Measurements from ENCODE around the gene CABP4.

CABP4 gene

GRCh38 chr11:67492069-67492727, 37.0 kb downstream of the CABP4 start:
- no peak for DNase-seq (ENCODE audit: low read depth)

GRCh38 chr11:67492801-67493547, 37.8 kb downstream of the CABP4 start:
- H3K4me3 ChIP-seq (ENCODE audit: low read depth, low read length): no peak overlapping the region

More at GRCh38 chr11:67492069-67492727, 37.0 kb downstream of the CABP4 start:
- no peak overlapping the region for H3K4me3 ChIP-seq (ENCODE audit: low read depth, low read length)

GRCh38 chr11:67493548-67494370, 38.6 kb downstream of the CABP4 start:
- DNase-seq (ENCODE audit: low read depth): no peak

More at GRCh38 chr11:67492801-67493547, 37.8 kb downstream of the CABP4 start:
- no peak for DNase-seq (ENCODE audit: low read depth)

GRCh38 chr11:67494371-67495233, 39.4 kb downstream of the CABP4 start:
- DNase-seq (ENCODE audit: low read depth): no peak
- no peak overlapping the region for H3K4me3 ChIP-seq (ENCODE audit: low read depth, low read length)

More at GRCh38 chr11:67493548-67494370, 38.6 kb downstream of the CABP4 start:
- H3K4me3 ChIP-seq (ENCODE audit: low read depth, low read length): no peak overlapping the region

- no peak overlapping the region for H3K4me3 ChIP-seq (ENCODE audit: low read depth, low read length)
- DNase-seq (ENCODE audit: low read depth): no peak
Measured at GRCh38 chr11:67495234-67496005, 40.3 kb downstream of the CABP4 start.

DNA sequence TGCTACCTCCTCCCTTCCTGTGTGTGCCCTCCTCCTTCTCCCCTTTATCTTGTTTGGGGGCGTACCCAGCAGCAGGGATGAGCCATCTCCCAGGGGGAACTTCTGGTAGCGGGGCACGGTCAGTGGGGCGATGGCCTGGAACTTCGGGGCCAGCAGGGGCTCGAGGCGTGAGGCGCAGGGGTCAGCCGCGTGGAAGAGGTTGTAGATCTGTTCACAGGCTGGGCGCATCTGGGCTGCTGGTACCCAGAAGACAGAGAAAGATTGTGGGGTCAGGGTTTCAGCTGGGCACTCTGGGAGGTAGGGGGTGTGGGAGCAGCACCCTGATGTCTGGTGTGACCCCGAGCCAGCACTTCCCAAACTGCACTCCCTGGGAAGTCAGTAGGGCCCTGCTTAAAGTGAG, 41.0 kb downstream of the CABP4 start:
- DNase-seq (ENCODE audit: low read depth): no peak
- no peak overlapping the region for H3K4me3 ChIP-seq (ENCODE audit: low read depth, low read length)

DNA sequence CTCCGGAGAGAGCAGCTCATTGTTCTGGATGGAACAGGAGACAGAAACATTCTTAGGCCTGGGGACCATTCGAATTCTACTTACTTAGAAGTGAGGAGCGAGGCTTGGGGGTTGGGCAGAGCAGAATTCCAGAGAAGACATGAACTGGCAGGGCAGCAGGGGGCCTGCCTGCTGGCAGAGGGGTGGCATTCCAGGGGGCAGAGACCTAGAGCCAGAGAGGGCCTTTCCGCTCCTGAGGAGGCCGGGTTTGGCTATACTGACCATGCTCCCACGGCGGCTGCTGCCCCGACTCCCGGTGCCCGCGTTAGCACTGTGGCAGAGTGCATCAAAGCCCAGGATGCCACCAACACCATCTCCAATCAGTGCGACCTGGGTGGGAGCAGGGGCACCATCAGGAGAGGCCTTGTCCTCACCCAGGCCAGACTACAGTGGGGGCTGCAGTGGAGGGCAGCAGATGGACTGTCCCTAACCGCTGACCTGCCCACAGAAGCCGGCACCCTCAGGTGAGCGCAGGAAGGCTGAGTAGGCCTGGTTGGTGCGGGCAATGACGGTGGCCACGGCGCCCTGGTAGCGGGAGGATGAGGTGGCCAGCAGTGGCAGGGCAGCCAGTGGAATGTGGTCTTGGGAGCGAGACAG, 42.6 kb downstream of the CABP4 start:
- no peak for DNase-seq (ENCODE audit: low read depth)
- H3K4me3 ChIP-seq (ENCODE audit: low read depth, low read length): no peak overlapping the region

- no peak for DNase-seq (ENCODE audit: low read depth)
- no peak overlapping the region for H3K4me3 ChIP-seq (ENCODE audit: low read depth, low read length)
Measured at GRCh38 chr11:67498544-67498972, 43.4 kb downstream of the CABP4 start.

DNA sequence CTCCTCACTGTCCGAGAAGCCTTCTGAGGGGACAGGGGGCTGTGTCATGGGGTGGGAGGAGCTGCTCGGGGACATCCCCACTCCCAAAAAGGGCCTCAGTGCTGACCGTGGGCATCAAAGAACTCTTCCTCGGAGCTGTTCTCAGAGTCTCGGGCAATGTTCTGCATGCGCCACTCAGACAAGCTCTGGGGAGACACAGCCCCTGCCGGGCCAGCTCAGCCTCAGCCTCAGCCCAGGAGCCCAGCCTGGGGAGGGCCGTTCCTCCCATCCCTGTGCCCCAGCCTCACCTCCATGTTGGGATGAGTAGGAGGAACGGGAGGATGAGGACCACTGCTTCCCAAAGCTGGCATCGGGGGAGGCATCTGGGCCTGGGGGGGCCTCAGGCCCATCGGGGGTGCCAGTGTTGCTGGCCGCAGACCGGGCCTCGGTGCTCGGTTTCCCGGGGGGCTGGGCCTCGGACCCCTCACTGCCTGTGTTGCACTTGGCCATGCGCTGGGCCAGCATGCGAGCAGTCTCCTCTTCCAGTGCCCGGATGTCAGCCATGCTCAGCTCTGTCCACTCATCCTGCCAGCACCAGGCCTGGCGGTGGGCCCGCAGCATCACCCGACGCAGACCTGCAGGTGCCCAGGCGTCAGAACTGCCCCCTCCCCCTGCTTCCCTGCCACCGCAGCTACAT, 44.8 kb downstream of the CABP4 start:
- no peak overlapping the region for H3K4me3 ChIP-seq (ENCODE audit: low read depth, low read length)
- DNase-seq (ENCODE audit: low read depth): no peak

DNA sequence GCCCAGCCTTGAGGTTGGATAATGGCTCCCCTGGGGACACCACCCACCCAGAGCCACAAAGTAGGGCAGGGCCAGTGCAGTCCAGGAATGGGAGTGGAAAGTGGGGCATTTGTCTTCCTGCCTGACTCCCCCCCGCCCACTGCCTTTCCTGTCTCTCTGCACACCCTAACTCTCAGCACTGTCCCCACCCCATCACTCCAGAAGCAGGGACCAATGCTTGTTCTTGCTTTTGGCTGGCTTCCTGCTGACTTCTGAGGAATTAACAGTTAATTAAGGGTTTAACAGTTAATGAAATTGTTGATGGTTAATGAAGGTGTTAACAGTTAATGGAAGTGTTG, 45.3 kb downstream of the CABP4 start:
- no peak overlapping the region for H3K4me3 ChIP-seq (ENCODE audit: low read depth, low read length)
- DNase-seq (ENCODE audit: low read depth): no peak

- no peak overlapping the region for H3K4me3 ChIP-seq (ENCODE audit: low read depth, low read length)
- no peak for DNase-seq (ENCODE audit: low read depth)
Measured at GRCh38 chr11:67500831-67501715, 45.9 kb downstream of the CABP4 start.

DNA sequence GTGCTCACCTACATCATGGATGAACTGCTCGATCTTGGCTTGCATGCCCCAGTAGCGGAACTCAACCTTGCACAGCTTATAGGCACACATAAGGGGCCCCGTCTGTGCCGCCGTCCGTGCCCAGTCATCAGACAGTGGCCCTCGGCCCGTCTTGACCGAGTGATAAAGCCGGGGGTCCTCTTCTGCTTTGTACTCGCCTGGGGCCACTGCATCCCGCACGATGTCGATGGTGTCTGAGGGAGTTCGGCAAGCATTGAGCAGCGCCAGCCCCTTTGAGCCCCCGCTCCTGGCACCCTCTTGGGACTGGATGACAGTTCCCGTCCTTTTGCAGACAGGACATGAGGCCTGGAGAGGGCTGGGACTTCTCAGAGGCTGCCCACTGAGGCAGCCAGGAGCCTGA, 46.7 kb downstream of the CABP4 start:
- no peak for DNase-seq (ENCODE audit: low read depth)
- H3K4me3 ChIP-seq (ENCODE audit: low read depth, low read length): no peak overlapping the region

DNA sequence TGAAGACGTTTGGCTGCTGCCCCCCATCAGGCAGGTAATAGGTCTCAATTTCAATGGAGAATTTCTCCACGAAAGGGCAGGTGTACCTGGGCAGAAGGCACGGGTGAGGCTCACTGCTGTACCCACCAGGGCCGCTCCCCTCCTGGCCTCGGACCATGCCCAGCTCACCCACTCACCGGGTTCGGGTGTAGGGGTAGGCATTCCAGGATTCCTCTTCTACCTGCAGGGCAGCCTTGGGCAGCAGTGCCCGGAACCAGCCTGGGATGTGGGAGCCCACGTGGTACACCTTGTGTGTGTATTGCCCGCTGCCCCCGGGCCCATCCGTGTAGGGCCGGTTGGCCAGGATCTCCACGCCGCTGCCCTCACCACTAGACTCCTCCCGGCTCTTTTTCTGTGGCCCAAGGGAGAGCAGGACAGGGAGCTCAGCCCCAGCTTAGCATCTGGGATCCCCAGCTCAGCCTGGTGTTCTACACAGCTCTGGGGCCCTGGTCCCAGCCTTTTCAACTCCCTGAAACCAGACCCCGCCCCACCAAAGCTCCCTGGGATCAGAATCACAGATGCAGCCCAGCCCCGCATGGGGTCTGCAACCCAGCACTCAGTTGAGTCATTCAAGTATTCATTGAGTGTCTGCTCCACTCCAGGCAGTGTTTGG, 47.3 kb downstream of the CABP4 start:
- no peak overlapping the region for H3K4me3 ChIP-seq (ENCODE audit: low read depth, low read length)
- DNase-seq (ENCODE audit: low read depth): no peak

- H3K4me3 ChIP-seq (ENCODE audit: low read depth, low read length): peak overlapping the region; percentile 60
- DNase-seq (ENCODE audit: low read depth): no peak
Measured at GRCh38 chr11:67503119-67504004, 48.2 kb downstream of the CABP4 start.

Measured in skeletal muscle cell (primary cell).